K562 (cell line): ENCODE data around the gene LRRC8A. TPM values are rescaled to one million over a fixed set of nuclear protein-coding genes. Genes with fewer than 3 reads are reported as not detected.

Source experiments
- ATAC-seq: fragments of 200-7000 bp; cut with Tn5 transposase; 3 replicates; pipeline ENCODE4 v1.9.1; 2020; ENCODE audit warnings: moderate library complexity
- BruUV-seq: library from RNA; stranded (reverse); fragments of 400-500 nt; replicated peaks from 2 replicates; lab custom pipeline; 2021; lab: Mats Ljungman, UMichigan
- CTCF ChIA-PET: fragments of 300-600 bp; formaldehyde crosslinking; extraction: SDS; loops from one replicate; lab custom pipeline; 2021; ENCODE audit warnings: low intra/inter-chr PET ratio; lab: Yijun Ruan, JAX
- POLR2A ChIA-PET: fragments of 300-600, 350-650 bp; sonication (Branson Sonifier 250); formaldehyde crosslinking; extraction: SDS; loops from one replicate; lab custom pipeline; 2021; ENCODE audit warnings: antibody characterized with exemption, inconsistent platforms; lab: Yijun Ruan, JAX
- DNase-seq, 4 experiments: peaks; one replicate each; pipeline versions ENCODE4 v3.0.0 to v3.0.0-alpha.2; 2011 to 2018; ENCODE audit warnings: low spot score in 3 of 4, mixed read lengths in 3 of 4; ENCODE audit errors: extremely low read depth in 1 of 4
- FAIRE-seq: peaks from 2 replicates; lab custom pipeline; 2011; peaks lifted over from hg19 to GRCh38; lab: Jason Lieb, UNC
- H2AFZ ChIP-seq: 2 replicates; pipeline ENCODE4 v1.6.0; 2011; ENCODE audit warnings: low read depth, low read length, control low read depth, inconsistent platforms
- H3K27ac ChIP-seq: fragments of 200-600 bp; 3 replicates; pipeline ENCODE4 v1.8.0; 2011; ENCODE audit warnings: low read depth, mild to moderate bottlenecking, control low read depth, inconsistent platforms, low read length, moderate library complexity, mixed read lengths; ENCODE audit errors: extremely low read depth
- H3K27me3 ChIP-seq, 2 experiments: fragments of 300-600 bp in 1 of 2; 2 replicates in 1 of 2; 3 replicates in 1 of 2; pipeline versions ENCODE4 v1.6.0 to v1.8.0; 2011; ENCODE audit warnings: inconsistent platforms in 2 of 2, low read length in 2 of 2, mild to moderate bottlenecking in 1 of 2, mixed read lengths in 1 of 2, moderate library complexity in 1 of 2; ENCODE audit not compliant: control insufficient read depth in 2 of 2, insufficient read depth in 2 of 2
- H3K36me3 ChIP-seq: fragments of 300-600 bp; 3 replicates; pipeline ENCODE4 v1.8.0; 2011; ENCODE audit warnings: mild to moderate bottlenecking, low read length, inconsistent platforms; ENCODE audit not compliant: control insufficient read depth, insufficient read depth
- H3K4me1 ChIP-seq, 2 experiments: fragments of 200-600 bp in 1 of 2; replicated peaks in 1 of 2; 2 replicates in 1 of 2; 3 replicates in 1 of 2; pipeline versions ENCODE4 v1.5.1 to v1.8.0; 2011; ENCODE audit warnings: inconsistent platforms in 2 of 2, low read length in 2 of 2, mild to moderate bottlenecking in 1 of 2, mixed read lengths in 1 of 2, moderate library complexity in 1 of 2; ENCODE audit not compliant: control insufficient read depth in 2 of 2, insufficient read depth in 2 of 2
- H3K4me2 ChIP-seq: 2 replicates; pipeline ENCODE4 v1.6.1; 2011; ENCODE audit warnings: low read length, control low read depth, inconsistent platforms, mixed read lengths; ENCODE audit not compliant: insufficient read depth
- H3K4me3 ChIP-seq: fragments of 200-600 bp; sonication (generic), shearing (Covaris generic); 2 replicates; pipeline ENCODE4 v1.5.1; 2016; ENCODE audit warnings: control low read depth, inconsistent platforms
- H3K79me2 ChIP-seq: fragments of 200-600 bp; 3 replicates; pipeline ENCODE4 v1.8.0; 2011; ENCODE audit warnings: low read length, inconsistent platforms; ENCODE audit not compliant: control insufficient read depth, insufficient read depth
- H3K9ac ChIP-seq, 2 experiments: 2 replicates each; pipeline versions ENCODE4 v1.6.0 to v1.6.1; 2011; ENCODE audit warnings: low read depth in 2 of 2, low read length in 2 of 2, control low read depth in 1 of 2, inconsistent platforms in 1 of 2, mild to moderate bottlenecking in 1 of 2, mixed read lengths in 1 of 2; ENCODE audit not compliant: insufficient read depth in 1 of 2
- H3K9me1 ChIP-seq: one replicate; pipeline ENCODE4 v1.6.0; 2011; ENCODE audit warnings: inconsistent platforms, mild to moderate bottlenecking, low read length, moderate library complexity; ENCODE audit not compliant: control insufficient read depth, insufficient read depth
- H3K9me3 ChIP-seq: replicated peaks from 2 replicates; pipeline ENCODE4 v1.5.1; 2011; ENCODE audit warnings: low read depth, low read length, inconsistent platforms; ENCODE audit not compliant: control insufficient read depth, insufficient read depth
- H4K20me1 ChIP-seq: replicated peaks from 2 replicates; pipeline ENCODE4 v1.6.1; 2011; ENCODE audit warnings: low read length, inconsistent platforms, mixed read lengths; ENCODE audit not compliant: control insufficient read depth, insufficient read depth
- ARHGAP35 ChIP-seq: fragments of 450-650 bp; IDR thresholded peaks from 2 replicates; pipeline ENCODE4 v1.6.1; 2018; ENCODE audit not compliant: partially characterized antibody
- CCNT2 ChIP-seq: IDR thresholded peaks from 2 replicates; pipeline ENCODE4 v1.6.1; 2011; ENCODE audit warnings: borderline replicate concordance, low read depth, mild to moderate bottlenecking, moderate library complexity, mixed read lengths, low read length; ENCODE audit not compliant: insufficient read length; ENCODE audit errors: extremely low read depth
- FOXK1 ChIP-seq: sonication (generic); formaldehyde crosslinking; IDR thresholded peaks from 2 replicates; pipeline ENCODE4 v1.8.0; 2022; ENCODE audit warnings: missing genetic modification reagents, mild to moderate bottlenecking, borderline replicate concordance
- KDM4B ChIP-seq, 2 experiments: fragments of 450-650 bp in 1 of 2; sonication (generic) in 1 of 2; IDR thresholded peaks; 2 replicates each; pipeline ENCODE4 v1.6.1; 2016 to 2017; ENCODE audit warnings: borderline replicate concordance in 2 of 2, antibody characterized with exemption in 1 of 2, low read depth in 1 of 2, mild to moderate bottlenecking in 1 of 2
- MCM2 ChIP-seq: fragments of 450-650 bp; IDR thresholded peaks from 2 replicates; pipeline ENCODE4 v1.6.1; 2017; ENCODE audit warnings: low read depth, mild to moderate bottlenecking
- MCM3 ChIP-seq: fragments of 450-650 bp; IDR thresholded peaks from 2 replicates; pipeline ENCODE4 v1.6.1; 2016
- RBM39 ChIP-seq: fragments of 200-400 bp; formaldehyde crosslinking; optimal IDR thresholded peaks from 2 replicates; pipeline ENCODE3; 2018; ENCODE audit warnings: low read depth, low read length
- SOX6 ChIP-seq: fragments of 450-650 bp; IDR thresholded peaks from 2 replicates; pipeline ENCODE4 v1.6.1; 2014; ENCODE audit warnings: mild to moderate bottlenecking
- SRSF7 ChIP-seq: fragments of 200-400 bp; formaldehyde crosslinking; optimal IDR thresholded peaks from 2 replicates; pipeline ENCODE3; 2017; ENCODE audit warnings: mild to moderate bottlenecking, low read depth, low read length
- ZBTB5 ChIP-seq: fragments of 450-650 bp; IDR thresholded peaks from 2 replicates; pipeline ENCODE4 v1.6.1; 2017; ENCODE audit warnings: antibody characterized with exemption
- ZNF696 ChIP-seq: fragments of 250-450 bp; sonication (Bioruptor Pico); conservative IDR thresholded peaks from 2 replicates; pipeline ENCODE4 v1.4.0; 2020; ENCODE audit warnings: mild to moderate bottlenecking, moderate library complexity
- WGBS: fragments of 100-300 bp; shearing (Covaris generic); methylation state at CpG from one replicate; pipeline ENCODE4 v1.1.6; 2016; ENCODE audit warnings: low coverage, mixed read lengths; ENCODE audit not compliant: insufficient coverage; ENCODE audit errors: missing lambda C conversion rate; 5-methylcytosine and 5-hydroxymethylcytosine counted together
- in situ Hi-C: fragments of 300-500 bp; cut with MboI; formaldehyde crosslinking; loops from 4 replicates; pipeline ENCODE4 v1.15.0; 2018; ENCODE audit warnings: inconsistent platforms, mixed read lengths
- intact Hi-C: fragments of 100-400 bp; cut with micrococcal nuclease; formaldehyde crosslinking; loops from 2 replicates; pipeline ENCODE4 v1.14.2; 2022
- polyA plus RNA-seq, 8 experiments: library from polyadenylated mRNA; depleted of rRNA in 4 of 8; stranded (reverse) in 5 of 8; unstranded in 3 of 8; fragments of >200 nt; fragmentation: Nextera tagmentation in 2 of 8; fragmentation: Illumina TruSeq in 1 of 8; extraction: Ambion mirVana in 2 of 8; extraction: Trizol in 1 of 8; gene quantifications; 2 replicates each; pipeline versions ENCODE4 v1.2.1 to v1.2.3, GENCODE V29; 2011 to 2014; ENCODE audit warnings: inconsistent platforms in 1 of 8, missing spikeins in 1 of 8
- total RNA-seq, 7 experiments: library from RNA; depleted of rRNA in 6 of 7; stranded (reverse); fragments of >200 nt in 6 of 7; fragmentation: Illumina TruSeq in 2 of 7; extraction: Trizol in 2 of 7; gene quantifications; 2 replicates each; pipeline versions ENCODE4 v1.2.1 to v1.2.3, GENCODE V29; 2011 to 2021; ENCODE audit warnings: low replicate concordance in 1 of 7
- TF ChIP-seq, protein P1 (sequence below): sonication (generic); formaldehyde crosslinking; IDR thresholded peaks from 2 replicates; pipeline ENCODE4 v1.8.0; 2023; ENCODE audit warnings: mild to moderate bottlenecking, missing genetic modification reagents
- TF ChIP-seq, protein P2 (sequence below): fragments of 450-650 bp; formaldehyde crosslinking; IDR thresholded peaks from 2 replicates; pipeline ENCODE4 v1.4.0; 2020; ENCODE audit warnings: mild to moderate bottlenecking, moderate library complexity

Gene LRRC8A
- total and polyA plus RNA-seq, 9 of the 15 experiments (the other 6 are each of a cell fraction or from before 2014, with no cell fraction given), result 2.9 to 24.7 (median 8.9) TPM

DNA sequence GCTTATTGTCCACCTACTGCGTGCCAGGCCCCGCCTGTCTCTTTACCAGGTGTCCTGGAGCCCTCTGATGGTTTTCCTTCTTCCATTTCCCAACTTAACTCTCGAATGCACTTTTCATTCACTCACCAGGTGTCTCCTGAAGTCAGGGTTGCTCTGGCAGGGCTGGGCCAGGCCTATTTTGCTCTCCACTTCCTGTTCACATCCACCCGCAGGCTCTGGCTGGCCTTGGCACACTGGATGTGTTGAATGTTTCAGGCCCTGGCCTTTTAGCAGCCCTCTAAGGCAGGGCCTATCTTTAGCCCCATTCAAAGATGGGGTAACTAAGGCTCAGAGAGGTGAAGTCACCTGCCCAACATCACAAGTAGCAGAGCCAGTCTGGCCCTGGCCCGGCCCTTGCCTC lies 16.4 kb downstream of the LRRC8A start:
- H2AFZ ChIP-seq, result no peak overlapping the region
- no peaks in the 10 kb centered on the region for H3K27me3 ChIP-seq
- TF ChIP-seq ARHGAP35 (no peak), MCM3 (no peak), SRSF7 (no peak), FOXK1 (CRISPR knock-in tag) (no peak), RBM39 (no peak), SOX6 (no peak), MCM2 (no peak), CCNT2 (no peak), ZBTB5 (no peak), ZNF696 (CRISPR knock-in tag) (no peak), KDM4B (IDR thresholded peaks at IDR 0.05; ENCODE audit: borderline replicate concordance in 2 of 2, low read depth in 1 of 2) (no peak)
- TF ChIP-seq, protein P1, sequence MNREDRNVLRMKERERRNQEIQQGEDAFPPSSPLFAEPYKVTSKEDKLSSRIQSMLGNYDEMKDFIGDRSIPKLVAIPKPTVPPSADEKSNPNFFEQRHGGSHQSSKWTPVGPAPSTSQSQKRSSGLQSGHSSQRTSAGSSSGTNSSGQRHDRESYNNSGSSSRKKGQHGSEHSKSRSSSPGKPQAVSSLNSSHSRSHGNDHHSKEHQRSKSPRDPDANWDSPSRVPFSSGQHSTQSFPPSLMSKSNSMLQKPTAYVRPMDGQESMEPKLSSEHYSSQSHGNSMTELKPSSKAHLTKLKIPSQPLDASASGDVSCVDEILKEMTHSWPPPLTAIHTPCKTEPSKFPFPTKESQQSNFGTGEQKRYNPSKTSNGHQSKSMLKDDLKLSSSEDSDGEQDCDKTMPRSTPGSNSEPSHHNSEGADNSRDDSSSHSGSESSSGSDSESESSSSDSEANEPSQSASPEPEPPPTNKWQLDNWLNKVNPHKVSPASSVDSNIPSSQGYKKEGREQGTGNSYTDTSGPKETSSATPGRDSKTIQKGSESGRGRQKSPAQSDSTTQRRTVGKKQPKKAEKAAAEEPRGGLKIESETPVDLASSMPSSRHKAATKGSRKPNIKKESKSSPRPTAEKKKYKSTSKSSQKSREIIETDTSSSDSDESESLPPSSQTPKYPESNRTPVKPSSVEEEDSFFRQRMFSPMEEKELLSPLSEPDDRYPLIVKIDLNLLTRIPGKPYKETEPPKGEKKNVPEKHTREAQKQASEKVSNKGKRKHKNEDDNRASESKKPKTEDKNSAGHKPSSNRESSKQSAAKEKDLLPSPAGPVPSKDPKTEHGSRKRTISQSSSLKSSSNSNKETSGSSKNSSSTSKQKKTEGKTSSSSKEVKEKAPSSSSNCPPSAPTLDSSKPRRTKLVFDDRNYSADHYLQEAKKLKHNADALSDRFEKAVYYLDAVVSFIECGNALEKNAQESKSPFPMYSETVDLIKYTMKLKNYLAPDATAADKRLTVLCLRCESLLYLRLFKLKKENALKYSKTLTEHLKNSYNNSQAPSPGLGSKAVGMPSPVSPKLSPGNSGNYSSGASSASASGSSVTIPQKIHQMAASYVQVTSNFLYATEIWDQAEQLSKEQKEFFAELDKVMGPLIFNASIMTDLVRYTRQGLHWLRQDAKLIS (CRISPR knock-in tag), result no peak
- TF ChIP-seq, protein P2, sequence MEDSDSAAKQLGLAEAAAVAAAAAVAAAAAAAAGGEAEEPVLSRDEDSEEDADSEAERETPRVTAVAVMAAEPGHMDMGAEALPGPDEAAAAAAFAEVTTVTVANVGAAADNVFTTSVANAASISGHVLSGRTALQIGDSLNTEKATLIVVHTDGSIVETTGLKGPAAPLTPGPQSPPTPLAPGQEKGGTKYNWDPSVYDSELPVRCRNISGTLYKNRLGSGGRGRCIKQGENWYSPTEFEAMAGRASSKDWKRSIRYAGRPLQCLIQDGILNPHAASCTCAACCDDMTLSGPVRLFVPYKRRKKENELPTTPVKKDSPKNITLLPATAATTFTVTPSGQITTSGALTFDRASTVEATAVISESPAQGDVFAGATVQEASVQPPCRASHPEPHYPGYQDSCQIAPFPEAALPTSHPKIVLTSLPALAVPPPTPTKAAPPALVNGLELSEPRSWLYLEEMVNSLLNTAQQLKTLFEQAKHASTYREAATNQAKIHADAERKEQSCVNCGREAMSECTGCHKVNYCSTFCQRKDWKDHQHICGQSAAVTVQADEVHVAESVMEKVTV (CRISPR knock-in tag), result no peak
- peak overlapping the region in 1 of 2 experiments; percentile 43; a peak in 1 of 4 replicates for H3K9ac ChIP-seq
- DNase-seq, result no peak
- ATAC-seq, result no peak
- peak overlapping the region; percentile 19; the same call in 1 of the 3 replicates for H3K27ac ChIP-seq
- H3K4me3 ChIP-seq, result no peak overlapping the region
- H3K79me2 ChIP-seq, result no peaks in the 10 kb centered on the region
- peaks cover 29% of the 10 kb centered on the region; the same call in 2 of the 3 replicates for H3K36me3 ChIP-seq
- ChIA-PET CTCF (no interaction called here), POLR2A (interaction anchor here (0.6 to 0.7 kb wide), 2 partner anchors 36 to 38 kb away, joined by 3 read pairs; no protein-coding TSS in a partner anchor)
- H3K9me3 ChIP-seq, result no peaks in the 10 kb centered on the region
- H4K20me1 ChIP-seq, result no peaks in the 10 kb centered on the region; the same call in 1 of the 2 replicates
- in situ Hi-C loops, result no loop called here
- 81% methylated on average over 5 of the region's 5 CpGs for WGBS
- no peaks in the 10 kb centered on the region for H3K9me1 ChIP-seq
- no peak for FAIRE-seq
- H3K4me1 ChIP-seq, result peaks cover 0 to 25% of the 10 kb centered on the region in 2 experiments; a peak in 1 of 5 replicates
- intact Hi-C loops, result no loop called here
- BruUV-seq, result no TSS peak
- no peak overlapping the region for H3K4me2 ChIP-seq
